Caco-2 (cell line): ENCODE results near the gene RIPOR1. TPM values are rescaled to one million over a fixed set of nuclear protein-coding genes. Genes with fewer than 3 reads are reported as not detected.

Experiments
- BruUV-seq: library from RNA; stranded (reverse); fragments of 400-500 nt; replicated peaks from 2 replicates; lab custom pipeline; 2021; lab: Mats Ljungman, UMichigan
- CTCF ChIA-PET: fragments of 300-600 bp; sonication (Branson Sonifier 250); formaldehyde crosslinking; loops from one replicate; lab custom pipeline; 2022; ENCODE audit warnings: antibody characterized with exemption; lab: Charles Lee
- POLR2A ChIA-PET: fragments of 300-600 bp; sonication (Branson Sonifier 250); formaldehyde crosslinking; loops from one replicate; lab custom pipeline; 2022; ENCODE audit warnings: antibody characterized with exemption; lab: Charles Lee
- DNase-seq, 2 experiments: peaks; one replicate each; pipeline versions ENCODE4 v3.0.0 to v3.0.0-alpha.2; 2020 to 2022
- H3K27me3 ChIP-seq: replicated peaks from 2 replicates; pipeline ENCODE4 v1.6.0; 2011; ENCODE audit warnings: low read length; ENCODE audit not compliant: control insufficient read depth, insufficient read depth
- H3K36me3 ChIP-seq: 2 replicates; pipeline ENCODE4 v1.5.1; 2011; ENCODE audit warnings: low read length; ENCODE audit not compliant: control insufficient read depth, insufficient read depth
- H3K4me1 ChIP-seq: fragments of 250-450 bp; sonication (Bioruptor Pico); 2 replicates; pipeline ENCODE4 v1.5.1; 2020; ENCODE audit warnings: mild to moderate bottlenecking
- H3K4me3 ChIP-seq: 2 replicates; pipeline ENCODE4 v1.5.1; 2011; ENCODE audit warnings: low read depth, mild to moderate bottlenecking, control low read depth, low read length
- H3K9me3 ChIP-seq: fragments of 250-450 bp; sonication (Bioruptor Pico); 2 replicates; pipeline ENCODE4 v1.5.1; 2020; ENCODE audit warnings: mild to moderate bottlenecking, moderate library complexity
- H3K27ac Mint-ChIP-seq: one replicate; pipeline ENCODE4 v1.8.0; 2022; ENCODE audit warnings: mixed read lengths; ENCODE audit not compliant: unreplicated experiment
- H3K27me3 Mint-ChIP-seq: one replicate; pipeline ENCODE4 v1.8.0; 2022; ENCODE audit warnings: mixed read lengths; ENCODE audit not compliant: insufficient read depth, unreplicated experiment
- H3K36me3 Mint-ChIP-seq: one replicate; pipeline ENCODE4 v1.8.0; 2022; ENCODE audit warnings: mild to moderate bottlenecking, mixed read lengths; ENCODE audit not compliant: insufficient read depth, unreplicated experiment
- H3K4me1 Mint-ChIP-seq: one replicate; pipeline ENCODE4 v1.8.0; 2022; ENCODE audit warnings: low read depth, mixed read lengths; ENCODE audit not compliant: unreplicated experiment
- H3K4me3 Mint-ChIP-seq: one replicate; pipeline ENCODE4 v1.8.0; 2022; ENCODE audit warnings: mild to moderate bottlenecking, moderate library complexity, mixed read lengths; ENCODE audit not compliant: unreplicated experiment
- H3K9me3 Mint-ChIP-seq: one replicate; pipeline ENCODE4 v1.8.0; 2022; ENCODE audit warnings: mixed read lengths; ENCODE audit not compliant: unreplicated experiment
- CTCF ChIP-seq, 2 experiments: fragments of 200-600 bp in 1 of 2; IDR thresholded peaks; 1 replicate in 1 of 2; 2 replicates in 1 of 2; pipeline versions ENCODE4 v1.5.1 to v1.8.0; 2011 to 2022; ENCODE audit warnings: antibody characterized with exemption in 1 of 2, control low read depth in 1 of 2, inconsistent platforms in 1 of 2, low read depth in 1 of 2, low read length in 1 of 2, mild to moderate bottlenecking in 1 of 2, moderate library complexity in 1 of 2; ENCODE audit not compliant: insufficient read depth in 1 of 2, severe bottlenecking in 1 of 2, unreplicated experiment in 1 of 2
- intact Hi-C: fragments of 100-400 bp; cut with micrococcal nuclease; formaldehyde crosslinking; loops from one replicate; pipeline ENCODE4 v1.10.0; 2022; ENCODE audit not compliant: unreplicated experiment
- total RNA-seq: library from RNA; stranded (reverse); gene quantifications from 2 replicates; pipeline ENCODE4 v1.2.3, GENCODE V29; 2022

The RIPOR1 gene
- total RNA-seq, 1 experiment from 2014 or later, result 87.9 TPM

DNA sequence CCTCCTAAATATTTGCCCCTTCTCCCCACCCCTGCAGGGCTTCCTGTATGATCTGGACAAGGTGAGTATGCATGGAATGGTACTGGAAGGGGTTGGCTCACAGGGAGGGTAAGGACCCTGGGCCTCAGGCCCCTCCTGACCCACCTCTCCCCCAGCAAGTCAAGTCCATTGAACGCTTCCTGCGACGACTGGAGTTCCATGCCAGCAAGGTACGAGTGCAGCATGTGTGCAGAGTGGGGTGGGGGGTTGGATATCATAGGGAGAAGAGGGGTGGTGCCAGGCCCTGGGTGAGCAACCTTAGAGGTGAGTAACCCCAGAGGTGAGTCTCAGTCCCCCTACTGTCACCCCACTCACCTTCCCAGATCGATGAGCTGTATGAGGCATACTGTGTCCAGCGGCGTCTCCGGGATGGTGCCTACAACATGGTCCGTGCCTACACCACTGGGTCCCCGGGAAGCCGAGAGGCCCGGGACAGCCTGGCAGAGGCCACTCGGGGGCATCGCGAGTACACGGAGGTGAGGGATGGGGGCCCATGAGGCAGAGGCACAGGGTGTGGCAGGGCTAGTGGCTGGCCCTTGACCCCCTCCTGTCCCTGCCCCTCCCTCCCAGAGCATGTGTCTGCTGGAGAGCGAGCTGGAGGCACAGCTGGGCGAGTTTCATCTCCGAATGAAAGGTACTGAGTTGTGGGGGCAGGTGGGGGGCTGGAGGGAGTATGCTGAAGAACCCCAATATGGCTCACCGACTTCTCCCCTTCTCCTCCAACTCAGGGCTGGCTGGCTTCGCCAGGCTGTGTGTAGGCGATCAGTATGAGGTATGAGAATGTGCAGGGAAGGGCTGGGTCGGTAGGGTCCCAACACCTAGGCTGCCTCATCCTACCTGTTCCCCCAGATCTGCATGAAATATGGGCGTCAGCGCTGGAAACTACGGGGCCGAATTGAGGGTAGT lies 11.3 kb downstream of the RIPOR1 start:
- POLR2A ChIA-PET, result interaction anchor here (1.0 kb wide), 1 partner anchor 22 kb away, joined by 4 read pairs; the partner anchor contains the start of gene CTCF
- Histone ChIP-seq H3K27me3 (no peaks in the 10 kb centered on the region), H3K4me3 (no peak overlapping the region), H3K4me1 (peaks cover 22% of the 10 kb centered on the region), H3K9me3 (no peaks in the 10 kb centered on the region), H3K36me3 (peaks cover 4% of the 10 kb centered on the region)
- BruUV-seq, result no TSS peak
- Mint-ChIP-seq H3K4me1 (peaks cover 29% of the 10 kb centered on the region), H3K27ac (peak overlapping the region; percentile 27), H3K36me3 (peaks cover 76% of the 10 kb centered on the region), H3K27me3 (no peaks in the 10 kb centered on the region), H3K9me3 (no peaks in the 10 kb centered on the region), H3K4me3 (no peak overlapping the region)
- CTCF ChIA-PET, result interaction anchor here (1.0 to 5.7 kb wide), 3 partner anchors 12 to 22 kb away, joined by 3 to 45 read pairs (median 18); partner anchors contain the start of gene CTCF
- TF ChIP-seq CTCF (IDR thresholded peaks at IDR 0.05; ENCODE audit: insufficient read depth in 1 of 2, low read depth in 1 of 2, low read length in 1 of 2, severe bottlenecking in 1 of 2, unreplicated experiment in 1 of 2), result no peak
- no peak for DNase-seq
- intact Hi-C loops, result no loop called here

DNA sequence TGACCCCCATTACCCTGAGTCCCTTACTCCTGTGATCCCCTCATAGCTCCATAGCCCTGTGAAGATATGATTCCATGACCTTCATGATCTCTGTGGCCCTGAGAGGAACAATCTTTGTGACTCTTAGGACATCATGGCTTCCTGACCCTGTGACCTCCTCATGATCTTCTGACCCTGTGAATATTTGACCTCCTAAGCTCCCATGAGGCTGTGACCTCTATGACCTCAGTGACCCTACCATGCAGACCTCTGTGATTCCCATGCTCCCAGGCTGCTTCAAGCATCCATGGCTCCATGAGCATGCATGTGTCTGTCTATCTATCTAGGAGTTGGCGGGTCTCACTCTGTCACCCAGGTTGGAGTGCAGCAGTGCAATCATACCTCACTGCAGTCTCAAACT lies 12.1 kb downstream of the RIPOR1 start:
- no peak for DNase-seq
- POLR2A ChIA-PET, result no interaction called here

More for the DNA sequence above, 12.1 kb downstream of the RIPOR1 start:
- no peak overlapping the region for H3K4me3 ChIP-seq
- CTCF ChIA-PET, result interaction anchor here (1.0 to 1.1 kb wide), 2 partner anchors 11 to 19 kb away, joined by 3 to 6 read pairs; no protein-coding TSS in a partner anchor
- peaks cover 22% of the 10 kb centered on the region for H3K4me1 ChIP-seq
- Mint-ChIP-seq H3K36me3 (peaks cover 75% of the 10 kb centered on the region), H3K4me1 (peaks cover 21% of the 10 kb centered on the region), H3K27ac (no peak overlapping the region), H3K27me3 (no peaks in the 10 kb centered on the region), H3K4me3 (no peak overlapping the region), H3K9me3 (no peaks in the 10 kb centered on the region)
- peaks cover 4% of the 10 kb centered on the region for H3K36me3 ChIP-seq
- TF ChIP-seq CTCF (IDR thresholded peaks at IDR 0.05; ENCODE audit: insufficient read depth in 1 of 2, low read depth in 1 of 2, low read length in 1 of 2, severe bottlenecking in 1 of 2, unreplicated experiment in 1 of 2), result no peak
- H3K27me3 ChIP-seq, result no peaks in the 10 kb centered on the region
- no TSS peak for BruUV-seq
- intact Hi-C loops, result no loop called here
- no peaks in the 10 kb centered on the region for H3K9me3 ChIP-seq
